ENCODE results near the gene MSH5. TPM values are rescaled to one million over a fixed set of nuclear protein-coding genes. Genes with fewer than 3 reads are reported as not detected.

The MSH5 gene
- total RNA-seq, 1 donor from 2014 or later, result 50.9 TPM

DNA sequence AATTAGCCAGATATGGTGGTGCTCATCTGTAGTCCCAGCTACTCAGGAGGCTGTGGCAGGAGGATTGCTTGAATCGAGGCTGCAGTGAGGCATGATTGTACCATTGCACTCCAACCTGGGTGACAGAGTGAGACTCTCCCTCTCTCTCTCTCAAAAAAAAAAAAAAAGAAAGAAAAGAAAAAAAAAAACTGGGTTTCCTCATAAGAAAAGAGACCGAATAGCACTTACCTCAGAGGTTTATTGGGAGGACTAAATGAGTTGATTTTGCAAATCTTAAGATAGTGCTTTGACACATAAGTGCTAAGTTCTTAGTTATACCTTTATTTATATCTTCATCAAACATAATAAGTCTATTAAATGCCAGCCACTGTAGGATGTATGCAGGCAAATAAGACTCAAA, 31.1 kb downstream of the MSH5 start:
- no peaks in the 10 kb centered on the region for H3K36me3 ChIP-seq
- no peak overlapping the region for H2AFZ ChIP-seq (replicated peaks)
- Mint-ChIP-seq H3K4me3 (no peak overlapping the region), H3K4me1 (peaks cover 7% of the 10 kb centered on the region), H3K27ac (no peak overlapping the region), H3K36me3 (no peaks in the 10 kb centered on the region), H3K9me3 (no peaks in the 10 kb centered on the region), H3K27me3 (ENCODE audit: insufficient read depth, low read depth) (peaks cover 2% of the 10 kb centered on the region)
- TF ChIP-seq EZH2phosphoT487 (IDR thresholded peaks at IDR 0.05), result no peak
- TF ChIP-seq EZH2 (IDR thresholded peaks at IDR 0.05), result no peak
- TF ChIP-seq CTCF (IDR thresholded peaks at IDR 0.05), result no peak
- H3K4me1 ChIP-seq, result peaks cover 6% of the 10 kb centered on the region
- DNase-seq (ENCODE audit: low spot score), result no peak
- no peak overlapping the region for H3K4me2 ChIP-seq
- no peaks in the 10 kb centered on the region for H3K27me3 ChIP-seq
- H3K79me2 ChIP-seq (ENCODE audit: low read depth), result no peaks in the 10 kb centered on the region
- no peak overlapping the region for H3K9ac ChIP-seq
- no peaks in the 10 kb centered on the region for H3K9me3 ChIP-seq (ENCODE audit: low read depth)
- no peak overlapping the region for H3K4me3 ChIP-seq
- H3K27ac ChIP-seq, result no peak overlapping the region
- H4K20me1 ChIP-seq (ENCODE audit: low read depth), result no peaks in the 10 kb centered on the region
- H3F3A ChIP-seq (ENCODE audit: low read depth), result no peaks in the 10 kb centered on the region

DNA sequence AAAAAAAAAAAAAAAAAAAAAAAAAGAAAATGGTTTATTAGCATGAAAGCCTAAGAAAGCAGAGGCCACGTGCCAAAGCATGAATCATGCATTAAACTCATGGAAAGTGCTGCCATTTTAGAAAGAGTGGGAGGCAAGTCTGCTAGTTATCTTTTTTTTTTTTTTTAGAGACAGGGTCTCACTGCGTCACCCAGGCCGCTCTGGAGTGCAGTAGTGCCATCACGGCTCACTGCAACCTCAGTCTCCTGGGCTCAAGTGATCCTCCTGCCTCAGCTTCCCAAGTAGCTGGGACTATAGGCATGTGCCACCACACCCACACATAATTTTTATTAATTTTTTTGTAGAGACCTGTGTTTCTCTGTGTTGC, 32.2 kb downstream of the MSH5 start:
- no peaks in the 10 kb centered on the region for H3K9me3 Mint-ChIP-seq
- H3K4me1 Mint-ChIP-seq, result peaks cover 8% of the 10 kb centered on the region
- Histone ChIP-seq H3K4me2 (no peak overlapping the region), H3K9me3 (ENCODE audit: low read depth) (no peaks in the 10 kb centered on the region), H3K36me3 (no peaks in the 10 kb centered on the region), H3F3A (ENCODE audit: low read depth) (no peaks in the 10 kb centered on the region), H3K9ac (no peak overlapping the region), H2AFZ (replicated peaks) (no peak overlapping the region), H3K79me2 (ENCODE audit: low read depth) (no peaks in the 10 kb centered on the region), H3K4me3 (no peak overlapping the region), H3K4me1 (no peaks in the 10 kb centered on the region), H3K27ac (no peak overlapping the region), H3K27me3 (no peaks in the 10 kb centered on the region), H4K20me1 (ENCODE audit: low read depth) (no peaks in the 10 kb centered on the region)
- no peak for DNase-seq (ENCODE audit: low spot score)
- no peak overlapping the region for H3K27ac Mint-ChIP-seq
- no peak for TF ChIP-seq EZH2 (IDR thresholded peaks at IDR 0.05)
- no peak for TF ChIP-seq EZH2phosphoT487 (IDR thresholded peaks at IDR 0.05)
- TF ChIP-seq CTCF (IDR thresholded peaks at IDR 0.05), result no peak
- no peak overlapping the region for H3K4me3 Mint-ChIP-seq
- no peaks in the 10 kb centered on the region for H3K36me3 Mint-ChIP-seq
- peaks cover 2% of the 10 kb centered on the region for H3K27me3 Mint-ChIP-seq (ENCODE audit: insufficient read depth, low read depth)

DNA sequence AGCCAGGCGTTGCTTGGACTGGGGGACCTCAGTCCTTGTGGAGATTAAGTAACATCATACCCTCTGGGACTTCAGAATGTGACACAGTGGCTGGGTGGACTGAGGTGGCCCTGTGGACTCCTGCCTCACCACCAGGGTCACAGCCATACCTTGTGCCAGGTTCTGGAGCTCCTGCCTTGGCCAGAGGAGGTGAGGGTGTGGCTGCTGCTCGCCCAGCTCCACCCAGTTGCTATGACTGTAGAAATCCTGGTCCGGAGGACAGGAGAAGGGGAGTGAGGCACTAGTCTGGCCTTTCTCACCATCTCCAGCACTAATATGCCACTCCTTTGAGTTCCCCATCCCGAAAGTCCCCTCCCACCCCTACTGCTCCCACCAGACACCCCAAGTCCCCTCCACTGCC, 35.4 kb downstream of the MSH5 start:
- no peak overlapping the region for H3K27ac ChIP-seq
- Mint-ChIP-seq H3K36me3 (no peaks in the 10 kb centered on the region), H3K27ac (peak overlapping the region; percentile 34), H3K9me3 (no peaks in the 10 kb centered on the region), H3K4me1 (peaks cover 6% of the 10 kb centered on the region), H3K27me3 (ENCODE audit: insufficient read depth, low read depth) (peaks cover 2% of the 10 kb centered on the region), H3K4me3 (no peak overlapping the region)
- H3K36me3 ChIP-seq, result no peaks in the 10 kb centered on the region
- no peak for DNase-seq (ENCODE audit: low spot score)
- no peak overlapping the region for H3K4me2 ChIP-seq
- no peaks in the 10 kb centered on the region for H3K79me2 ChIP-seq (ENCODE audit: low read depth)
- H3K9ac ChIP-seq, result no peak overlapping the region
- no peaks in the 10 kb centered on the region for H3F3A ChIP-seq (ENCODE audit: low read depth)
- no peak for TF ChIP-seq CTCF (IDR thresholded peaks at IDR 0.05)
- H3K27me3 ChIP-seq, result no peaks in the 10 kb centered on the region
- no peak overlapping the region for H3K4me3 ChIP-seq
- H3K9me3 ChIP-seq (ENCODE audit: low read depth), result no peaks in the 10 kb centered on the region
- no peaks in the 10 kb centered on the region for H3K4me1 ChIP-seq
- H2AFZ ChIP-seq (replicated peaks), result no peak overlapping the region
- no peaks in the 10 kb centered on the region for H4K20me1 ChIP-seq (ENCODE audit: low read depth)

All from neural progenitor cell (in vitro differentiated cells).